Measurements from ENCODE around the gene ESYT3.

The ESYT3 gene

DNA sequence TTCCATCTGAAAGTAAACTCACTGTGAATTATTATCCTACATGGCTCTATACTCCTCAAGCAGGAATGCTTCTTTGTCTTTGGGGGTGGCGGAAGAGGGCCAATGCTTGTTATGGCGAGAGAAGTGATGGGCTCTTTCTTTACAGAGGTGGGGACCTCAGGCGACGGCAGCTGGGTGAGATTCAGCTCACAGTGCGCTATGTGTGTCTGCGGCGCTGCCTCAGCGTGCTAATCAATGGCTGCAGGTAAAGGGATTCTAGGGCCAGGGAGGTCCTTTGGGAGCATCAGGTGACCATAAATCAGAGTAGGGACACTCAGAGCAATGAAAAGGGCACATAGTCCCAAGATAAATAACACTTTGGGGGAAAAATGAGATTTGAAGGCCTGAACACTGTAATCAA lies 39.0 kb downstream of the ESYT3 start:
- Histone ChIP-seq H3K18ac (ENCODE audit: low read depth in 1 of 2, low read length in 2 of 2) (no peak overlapping the region), H2BK120ac (ENCODE audit: low read depth, low read length) (no peak overlapping the region), H3K79me1 (replicated peaks; ENCODE audit: low read length, poor library complexity, severe bottlenecking) (no peaks in the 10 kb centered on the region), H3K4ac (ENCODE audit: low read depth in 1 of 2, low read length in 2 of 2) (no peak overlapping the region), H2BK15ac (ENCODE audit: low read depth, poor library complexity, severe bottlenecking) (no peak overlapping the region), H3K9me3 (ENCODE audit: control insufficient read depth, low read length) (no peaks in the 10 kb centered on the region), H3K4me2 (ENCODE audit: low read length, poor library complexity, severe bottlenecking) (no peak overlapping the region), H3K4me1 (ENCODE audit: control insufficient read depth, insufficient read depth, low read depth, low read length) (peaks cover 8% of the 10 kb centered on the region), H3K14ac (ENCODE audit: low read length in 2 of 2) (no peak overlapping the region), H3K23ac (ENCODE audit: low read length in 2 of 2) (no peak overlapping the region), H2BK12ac (ENCODE audit: low read length in 2 of 2) (no peak overlapping the region), H3K27me3 (ENCODE audit: control insufficient read depth in 1 of 2, insufficient read depth in 1 of 2, low read length in 2 of 2) (no peaks in the 10 kb centered on the region), H2AK5ac (ENCODE audit: low read length, severe bottlenecking) (no peak overlapping the region), H3K4me3 (ENCODE audit: insufficient read depth in 1 of 2, low read depth in 1 of 2, low read length in 2 of 2) (no peak overlapping the region), H3K36me3 (ENCODE audit: control insufficient read depth in 1 of 2, insufficient read depth in 2 of 2, low read depth in 1 of 2, low read length in 2 of 2) (no peaks in the 10 kb centered on the region), H2AFZ (ENCODE audit: low read depth, low read length) (no peak overlapping the region), H3K9ac (ENCODE audit: low read length) (no peak overlapping the region), H4K8ac (ENCODE audit: low read length) (no peak overlapping the region), H2BK5ac (ENCODE audit: low read depth, low read length, poor library complexity, severe bottlenecking) (no peak overlapping the region), H3K27ac (ENCODE audit: low read length, poor library complexity, severe bottlenecking) (no peak overlapping the region), H4K91ac (ENCODE audit: low read length) (no peak overlapping the region)
- 95% methylated on average over 8 of the region's 8 CpGs for WGBS
- no peak for DNase-seq

DNA sequence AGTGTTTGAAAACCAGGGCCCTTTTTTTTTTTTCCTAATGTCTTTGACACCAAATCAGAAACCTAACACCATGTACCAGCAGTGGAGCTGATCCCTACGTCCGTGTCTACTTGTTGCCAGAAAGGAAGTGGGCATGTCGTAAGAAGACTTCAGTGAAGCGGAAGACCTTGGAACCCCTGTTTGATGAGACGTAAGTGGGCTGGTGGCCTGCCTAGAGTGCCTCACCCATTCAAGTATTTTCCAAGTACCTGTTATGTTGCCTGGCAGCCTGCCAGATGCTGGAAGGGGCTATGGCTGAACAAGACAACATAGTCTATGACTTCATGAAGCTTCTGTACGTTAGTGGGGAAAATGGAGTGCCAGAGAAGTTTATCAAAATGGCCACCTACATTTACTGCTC lies 39.7 kb downstream of the ESYT3 start:
- no peak overlapping the region for H2AK5ac ChIP-seq (ENCODE audit: low read length, severe bottlenecking)
- H3K18ac ChIP-seq (ENCODE audit: low read depth in 1 of 2, low read length in 2 of 2) = no peak overlapping the region
- no peaks in the 10 kb centered on the region for H3K36me3 ChIP-seq (ENCODE audit: control insufficient read depth in 1 of 2, insufficient read depth in 2 of 2, low read depth in 1 of 2, low read length in 2 of 2)
- no peak for DNase-seq
- H3K9ac ChIP-seq (ENCODE audit: low read length) = no peak overlapping the region
- H3K4me3 ChIP-seq (ENCODE audit: insufficient read depth in 1 of 2, low read depth in 1 of 2, low read length in 2 of 2) = no peak overlapping the region
- no peaks in the 10 kb centered on the region for H3K27me3 ChIP-seq (ENCODE audit: control insufficient read depth in 1 of 2, insufficient read depth in 1 of 2, low read length in 2 of 2)
- H2BK12ac ChIP-seq (ENCODE audit: low read length in 2 of 2) = no peak overlapping the region
- no peak overlapping the region for H3K4ac ChIP-seq (ENCODE audit: low read depth in 1 of 2, low read length in 2 of 2)
- H4K8ac ChIP-seq (ENCODE audit: low read length) = no peak overlapping the region
- no peak overlapping the region for H2BK120ac ChIP-seq (ENCODE audit: low read depth, low read length)
- WGBS = 92% methylated on average over 5 of the region's 6 CpGs
- H2AFZ ChIP-seq (ENCODE audit: low read depth, low read length) = no peak overlapping the region
- H2BK15ac ChIP-seq (ENCODE audit: low read depth, poor library complexity, severe bottlenecking) = no peak overlapping the region
- no peak overlapping the region for H3K14ac ChIP-seq (ENCODE audit: low read length in 2 of 2)
- H3K4me1 ChIP-seq (ENCODE audit: control insufficient read depth, insufficient read depth, low read depth, low read length) = peaks cover 2% of the 10 kb centered on the region
- H4K91ac ChIP-seq (ENCODE audit: low read length) = no peak overlapping the region
- H3K27ac ChIP-seq (ENCODE audit: low read length, poor library complexity, severe bottlenecking) = no peak overlapping the region
- no peak overlapping the region for H3K23ac ChIP-seq (ENCODE audit: low read length in 2 of 2)
- no peak overlapping the region for H3K4me2 ChIP-seq (ENCODE audit: low read length, poor library complexity, severe bottlenecking)
- no peaks in the 10 kb centered on the region for H3K79me1 ChIP-seq (replicated peaks; ENCODE audit: low read length, poor library complexity, severe bottlenecking)
- no peaks in the 10 kb centered on the region for H3K9me3 ChIP-seq (ENCODE audit: control insufficient read depth, low read length)
- H2BK5ac ChIP-seq (ENCODE audit: low read depth, low read length, poor library complexity, severe bottlenecking) = no peak overlapping the region

DNA sequence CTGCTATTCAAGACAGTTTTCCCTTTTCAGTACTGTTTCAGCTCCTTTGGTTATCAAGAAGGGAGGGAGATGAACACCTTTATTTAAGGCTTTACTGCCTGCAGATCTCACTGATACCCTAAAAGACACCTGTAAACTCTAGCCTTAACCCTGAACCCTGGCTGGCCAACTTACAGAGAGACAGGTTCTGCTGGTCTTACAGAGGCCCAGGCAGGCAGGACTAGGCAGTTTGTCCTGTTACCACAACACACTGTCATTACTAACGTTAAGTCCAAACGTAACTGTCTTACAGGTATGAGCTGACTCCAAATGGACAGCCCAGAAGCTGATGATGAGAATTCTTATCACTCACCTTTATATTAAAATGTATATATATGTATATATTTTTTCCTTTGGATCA lies 42.1 kb downstream of the ESYT3 start:
- no peak for DNase-seq
- Histone ChIP-seq H3K4ac (ENCODE audit: low read depth in 1 of 2, low read length in 2 of 2) (no peak overlapping the region), H2AK5ac (ENCODE audit: low read length, severe bottlenecking) (no peak overlapping the region), H3K4me3 (ENCODE audit: insufficient read depth in 1 of 2, low read depth in 1 of 2, low read length in 2 of 2) (no peak overlapping the region), H3K18ac (ENCODE audit: low read depth in 1 of 2, low read length in 2 of 2) (no peak overlapping the region), H4K8ac (ENCODE audit: low read length) (no peak overlapping the region), H3K4me2 (ENCODE audit: low read length, poor library complexity, severe bottlenecking) (no peak overlapping the region), H2BK120ac (ENCODE audit: low read depth, low read length) (no peak overlapping the region), H3K27ac (ENCODE audit: low read length, poor library complexity, severe bottlenecking) (no peak overlapping the region), H3K9ac (ENCODE audit: low read length) (no peak overlapping the region), H3K14ac (ENCODE audit: low read length in 2 of 2) (no peak overlapping the region), H3K9me3 (ENCODE audit: control insufficient read depth, low read length) (no peaks in the 10 kb centered on the region), H2BK5ac (ENCODE audit: low read depth, low read length, poor library complexity, severe bottlenecking) (no peak overlapping the region), H2AFZ (ENCODE audit: low read depth, low read length) (no peak overlapping the region), H4K91ac (ENCODE audit: low read length) (no peak overlapping the region), H3K79me1 (replicated peaks; ENCODE audit: low read length, poor library complexity, severe bottlenecking) (no peaks in the 10 kb centered on the region), H3K4me1 (ENCODE audit: control insufficient read depth, insufficient read depth, low read depth, low read length) (peaks cover 1% of the 10 kb centered on the region), H2BK15ac (ENCODE audit: low read depth, poor library complexity, severe bottlenecking) (no peak overlapping the region), H3K27me3 (ENCODE audit: control insufficient read depth in 1 of 2, insufficient read depth in 1 of 2, low read length in 2 of 2) (no peaks in the 10 kb centered on the region), H3K23ac (ENCODE audit: low read length in 2 of 2) (no peak overlapping the region), H3K36me3 (ENCODE audit: control insufficient read depth in 1 of 2, insufficient read depth in 2 of 2, low read depth in 1 of 2, low read length in 2 of 2) (no peaks in the 10 kb centered on the region), H2BK12ac (ENCODE audit: low read length in 2 of 2) (no peak overlapping the region)
- 100% methylated on average over 1 of the region's 2 CpGs for WGBS

DNA sequence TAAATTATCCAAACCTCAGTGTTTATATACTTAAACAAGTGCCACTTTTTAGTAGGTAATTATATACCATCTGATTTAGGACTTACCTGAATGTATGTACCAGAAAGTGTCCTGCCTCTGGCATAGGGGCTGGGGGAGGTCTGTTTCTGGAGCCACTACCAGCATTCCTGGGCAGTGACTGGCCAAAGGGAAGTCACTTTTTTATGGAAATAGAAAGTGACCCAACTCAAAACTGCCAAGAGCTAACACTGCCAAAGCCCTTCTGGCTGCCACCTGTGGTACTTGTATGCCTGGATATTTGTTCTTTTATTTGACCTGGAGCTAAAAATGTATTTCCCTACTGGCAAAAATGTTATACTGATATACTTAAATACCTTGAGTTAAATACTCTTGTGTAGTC lies 42.7 kb downstream of the ESYT3 start:
- Histone ChIP-seq H3K4ac (ENCODE audit: low read depth in 1 of 2, low read length in 2 of 2) (no peak overlapping the region), H3K4me2 (ENCODE audit: low read length, poor library complexity, severe bottlenecking) (no peak overlapping the region), H3K9me3 (ENCODE audit: control insufficient read depth, low read length) (no peaks in the 10 kb centered on the region), H3K18ac (ENCODE audit: low read depth in 1 of 2, low read length in 2 of 2) (no peak overlapping the region), H2BK5ac (ENCODE audit: low read depth, low read length, poor library complexity, severe bottlenecking) (no peak overlapping the region), H3K14ac (ENCODE audit: low read length in 2 of 2) (no peak overlapping the region), H4K91ac (ENCODE audit: low read length) (no peak overlapping the region), H2AFZ (ENCODE audit: low read depth, low read length) (no peak overlapping the region), H3K79me1 (replicated peaks; ENCODE audit: low read length, poor library complexity, severe bottlenecking) (no peaks in the 10 kb centered on the region), H2BK120ac (ENCODE audit: low read depth, low read length) (no peak overlapping the region), H3K23ac (ENCODE audit: low read length in 2 of 2) (no peak overlapping the region), H3K9ac (ENCODE audit: low read length) (no peak overlapping the region), H4K8ac (ENCODE audit: low read length) (no peak overlapping the region), H3K4me1 (ENCODE audit: control insufficient read depth, insufficient read depth, low read depth, low read length) (peaks cover 1% of the 10 kb centered on the region), H3K4me3 (ENCODE audit: insufficient read depth in 1 of 2, low read depth in 1 of 2, low read length in 2 of 2) (no peak overlapping the region), H3K36me3 (ENCODE audit: control insufficient read depth in 1 of 2, insufficient read depth in 2 of 2, low read depth in 1 of 2, low read length in 2 of 2) (no peaks in the 10 kb centered on the region), H2BK15ac (ENCODE audit: low read depth, poor library complexity, severe bottlenecking) (no peak overlapping the region), H3K27me3 (ENCODE audit: control insufficient read depth in 1 of 2, insufficient read depth in 1 of 2, low read length in 2 of 2) (no peaks in the 10 kb centered on the region), H2AK5ac (ENCODE audit: low read length, severe bottlenecking) (no peak overlapping the region), H2BK12ac (ENCODE audit: low read length in 2 of 2) (no peak overlapping the region), H3K27ac (ENCODE audit: low read length, poor library complexity, severe bottlenecking) (no peak overlapping the region)
- DNase-seq = no peak
